Thyroid gland (tissue), 4 donors: ENCODE measurements around the gene AP2M1. TPM values are rescaled to one million over a fixed set of nuclear protein-coding genes. Genes with fewer than 3 reads are reported as not detected.

Source experiments
- DNase-seq, 2 donors: peaks; one replicate each; pipeline ENCODE4 v3.0.0-alpha.2; 2019
- H3K27ac ChIP-seq, 3 donors: fragments of 200-600 bp; sonication (generic); 1 replicate in 2 of 3; 2 replicates in 1 of 3; pipeline ENCODE4 v1.5.1; 2016 to 2019; ENCODE audit warnings: mild to moderate bottlenecking in 1 of 3, moderate library complexity in 1 of 3
- H3K27me3 ChIP-seq: fragments of 200-600 bp; sonication (generic); one replicate; pipeline ENCODE4 v1.5.1; 2019
- H3K36me3 ChIP-seq, 2 donors: fragments of 200-600 bp; sonication (generic); one replicate each; pipeline ENCODE4 v1.5.1; 2016 to 2019
- H3K4me1 ChIP-seq, 2 donors: fragments of 200-600 bp; sonication (generic); one replicate each; pipeline ENCODE4 v1.5.1; 2017 to 2019
- H3K4me3 ChIP-seq, 3 donors: fragments of 200-600 bp; sonication (generic); replicated peaks in 1 of 3; 1 replicate in 2 of 3; 2 replicates in 1 of 3; pipeline ENCODE4 v1.5.1; 2016; ENCODE audit warnings: mild to moderate bottlenecking in 1 of 3
- H3K9me3 ChIP-seq: fragments of 200-600 bp; sonication (generic); one replicate; pipeline ENCODE4 v1.5.1; 2017
- CTCF ChIP-seq, 6 experiments: fragments of 200-600 bp in 3 of 6; fragments of 450-650 bp in 3 of 6; sonication (generic) in 3 of 6; IDR thresholded peaks; one replicate each; pipeline ENCODE4 v1.5.1; 2016 to 2019; ENCODE audit warnings: antibody characterized with exemption in 6 of 6, mild to moderate bottlenecking in 2 of 6, inconsistent platforms in 1 of 6, moderate library complexity in 1 of 6
- POLR2A ChIP-seq, 2 donors: fragments of 450-650 bp; IDR thresholded peaks; one replicate each; pipeline ENCODE4 v1.6.1; 2017; ENCODE audit warnings: antibody characterized with exemption in 2 of 2, mild to moderate bottlenecking in 2 of 2, moderate library complexity in 1 of 2
- WGBS, 2 donors: methylation state at CpG; one replicate each; pipeline ENCODE4 v1.1.5; 2017; 5-methylcytosine and 5-hydroxymethylcytosine counted together
- intact Hi-C: fragments of 100-400 bp; cut with DNase I; formaldehyde crosslinking; loops from one replicate; pipeline ENCODE4 v1.15.1; 2023
- total RNA-seq, 4 donors: library from RNA; depleted of rRNA; stranded (reverse); fragments of >200 nt; gene quantifications; one replicate each; pipeline ENCODE4 v1.2.3, GENCODE V29; 2016

The AP2M1 gene
- total RNA-seq, 4 donors from 2014 or later = 180 to 302 (median 212) TPM

GRCh38 chr3:184177767-184178306, 3.2 kb downstream of the AP2M1 start:
- intact Hi-C loops = loop anchor here (5.0 kb wide), 1 partner anchor 124 kb away; no protein-coding TSS in a partner anchor
- Histone ChIP-seq H3K9me3 (no peaks in the 10 kb centered on the region), H3K27ac (no peak overlapping the region), H3K4me1 (peaks cover 26 to 29% of the 10 kb centered on the region in 2 donors), H3K4me3 (no peak overlapping the region), H3K27me3 (no peaks in the 10 kb centered on the region), H3K36me3 (peaks cover 46 to 50% of the 10 kb centered on the region in 2 donors)
- DNase-seq = no peak
- TF ChIP-seq CTCF (IDR thresholded peaks at IDR 0.05) (no peak), POLR2A (IDR thresholded peaks at IDR 0.05) (no peak)
- WGBS, 2 donors = 92% methylated on average over 13 to 14 of the region's 14 CpGs

GRCh38 chr3:184178521-184179138, 4.0 kb downstream of the AP2M1 start:
- H3K36me3 ChIP-seq = peaks cover 54 to 57% of the 10 kb centered on the region in 2 donors
- no peak overlapping the region for H3K27ac ChIP-seq
- no peak for DNase-seq
- TF ChIP-seq CTCF (IDR thresholded peaks at IDR 0.05) (no peak), POLR2A (IDR thresholded peaks at IDR 0.05) (no peak)
- no peaks in the 10 kb centered on the region for H3K9me3 ChIP-seq
- H3K4me1 ChIP-seq = peaks cover 26 to 29% of the 10 kb centered on the region in 2 donors
- H3K27me3 ChIP-seq = no peaks in the 10 kb centered on the region
- no peak overlapping the region for H3K4me3 ChIP-seq
- intact Hi-C loops = loop anchor here (5.0 kb wide), 1 partner anchor 124 kb away; no protein-coding TSS in a partner anchor
- 97 to 98% methylated on average over 13 of the region's 13 CpGs for WGBS, 2 donors

- H3K9me3 ChIP-seq = no peaks in the 10 kb centered on the region
- H3K36me3 ChIP-seq = peaks cover 56 to 63% of the 10 kb centered on the region in 2 donors
- WGBS, 2 donors = 91% methylated on average over 6 of the region's 6 CpGs
- H3K27ac ChIP-seq = no peak overlapping the region
- intact Hi-C loops = loop anchor here (5.0 kb wide), 1 partner anchor 38 kb away; no protein-coding TSS in a partner anchor
- H3K4me3 ChIP-seq = no peak overlapping the region
- DNase-seq = no peak
- TF ChIP-seq CTCF (IDR thresholded peaks at IDR 0.05) (no peak), POLR2A (IDR thresholded peaks at IDR 0.05) (no peak)
- no peaks in the 10 kb centered on the region for H3K27me3 ChIP-seq
- peaks cover 21 to 24% of the 10 kb centered on the region in 2 donors for H3K4me1 ChIP-seq
Observed at GRCh38 chr3:184180165-184180564, 5.5 kb downstream of the AP2M1 start.

- peaks cover 56 to 63% of the 10 kb centered on the region in 2 donors for H3K36me3 ChIP-seq
- WGBS, 2 donors = 94 to 98% methylated on average over 5 to 9 of the region's 9 CpGs
- intact Hi-C loops = loop anchor here (5.0 kb wide), 1 partner anchor 39 kb away; no protein-coding TSS in a partner anchor
Observed at GRCh38 chr3:184181596-184181995, 6.9 kb downstream of the AP2M1 start.

More at GRCh38 chr3:184181596-184181995, 6.9 kb downstream of the AP2M1 start:
- Histone ChIP-seq H3K27ac (no peak overlapping the region), H3K4me1 (peaks cover 14 to 20% of the 10 kb centered on the region in 2 donors), H3K4me3 (no peak overlapping the region), H3K9me3 (no peaks in the 10 kb centered on the region), H3K27me3 (no peaks in the 10 kb centered on the region)
- TF ChIP-seq POLR2A (IDR thresholded peaks at IDR 0.05) (no peak), CTCF (IDR thresholded peaks at IDR 0.05) (no peak)
- DNase-seq = no peak
